Loucy (cell line): ENCODE measurements around the gene MAML2.

ENCODE experiments used
- EZH2phosphoT487 ChIP-seq: fragments of 200-600 bp; IDR thresholded peaks from 2 replicates; pipeline ENCODE4 v1.6.1; 2018; ENCODE audit warnings: antibody characterized with exemption, mild to moderate bottlenecking, moderate library complexity, borderline replicate concordance
- TF ChIP-seq, protein P1 (sequence below): fragments of 200-600 bp; sonication (generic); conservative IDR thresholded peaks from 2 replicates; pipeline ENCODE4 v1.5.1; 2014; ENCODE audit warnings: mild to moderate bottlenecking, antibody characterized with exemption, low read length

DNA sequence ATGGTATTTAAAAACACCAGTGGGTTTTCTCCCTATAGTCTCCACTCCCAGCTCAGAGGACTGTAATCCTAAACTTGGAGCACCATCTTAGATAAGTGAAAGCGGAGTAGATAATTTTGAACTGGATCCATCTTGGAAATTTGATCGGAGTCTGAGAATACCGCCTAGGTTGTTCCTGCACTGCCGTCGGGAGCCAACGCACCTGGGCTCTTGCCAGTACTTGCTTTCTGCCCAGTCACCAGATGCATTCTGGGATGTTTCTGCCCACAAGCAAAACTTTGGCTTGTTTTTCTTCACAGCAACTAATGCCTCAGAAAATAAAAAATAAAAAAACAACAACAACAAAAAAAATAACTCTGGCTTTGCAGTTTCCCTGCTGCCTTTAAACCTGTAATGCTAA lies 306.1 kb downstream of the MAML2 start:
- TF ChIP-seq, protein P1, sequence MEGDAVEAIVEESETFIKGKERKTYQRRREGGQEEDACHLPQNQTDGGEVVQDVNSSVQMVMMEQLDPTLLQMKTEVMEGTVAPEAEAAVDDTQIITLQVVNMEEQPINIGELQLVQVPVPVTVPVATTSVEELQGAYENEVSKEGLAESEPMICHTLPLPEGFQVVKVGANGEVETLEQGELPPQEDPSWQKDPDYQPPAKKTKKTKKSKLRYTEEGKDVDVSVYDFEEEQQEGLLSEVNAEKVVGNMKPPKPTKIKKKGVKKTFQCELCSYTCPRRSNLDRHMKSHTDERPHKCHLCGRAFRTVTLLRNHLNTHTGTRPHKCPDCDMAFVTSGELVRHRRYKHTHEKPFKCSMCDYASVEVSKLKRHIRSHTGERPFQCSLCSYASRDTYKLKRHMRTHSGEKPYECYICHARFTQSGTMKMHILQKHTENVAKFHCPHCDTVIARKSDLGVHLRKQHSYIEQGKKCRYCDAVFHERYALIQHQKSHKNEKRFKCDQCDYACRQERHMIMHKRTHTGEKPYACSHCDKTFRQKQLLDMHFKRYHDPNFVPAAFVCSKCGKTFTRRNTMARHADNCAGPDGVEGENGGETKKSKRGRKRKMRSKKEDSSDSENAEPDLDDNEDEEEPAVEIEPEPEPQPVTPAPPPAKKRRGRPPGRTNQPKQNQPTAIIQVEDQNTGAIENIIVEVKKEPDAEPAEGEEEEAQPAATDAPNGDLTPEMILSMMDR: no peak
- no peak for TF ChIP-seq EZH2phosphoT487
